Natural killer cell treated with Interleukin-12 subunit alpha and Interleukin-12 subunit beta and Interleukin-15 and Interleukin-18, amount 100 ng/mL, for 72 hours (primary cell): ENCODE data around the gene CDH2. TPM values are rescaled to one million over a fixed set of nuclear protein-coding genes. Genes with fewer than 3 reads are reported as not detected.

Experiments used
- ATAC-seq, 2 donors: fragments of 150-1000 bp; cut with Tn5 transposase in 1 of 2; sonication (Bioruptor Pico), chemical (Tn5 transposase) in 1 of 2; 2 replicates each; pipeline ENCODE4 v1.10.0; 2021
- DNase-seq: peaks from one replicate; pipeline ENCODE4 v3.0.0; 2022; ENCODE audit warnings: low spot score
- H3K27ac Mint-ChIP-seq, 2 donors: 1 replicate in 1 of 2; 2 replicates in 1 of 2; pipeline ENCODE4 v1.8.0; 2022; ENCODE audit warnings: mixed read lengths in 2 of 2, mild to moderate bottlenecking in 1 of 2, moderate library complexity in 1 of 2
- H3K27me3 Mint-ChIP-seq, 2 donors: 1 replicate in 1 of 2; 2 replicates in 1 of 2; pipeline ENCODE4 v1.8.0; 2022; ENCODE audit warnings: mixed read lengths in 2 of 2
- H3K36me3 Mint-ChIP-seq: one replicate; pipeline ENCODE4 v1.8.0; 2022; ENCODE audit warnings: mixed read lengths
- H3K4me1 Mint-ChIP-seq, 2 donors: 1 replicate in 1 of 2; 2 replicates in 1 of 2; pipeline ENCODE4 v1.8.0; 2022; ENCODE audit warnings: low read depth in 2 of 2, mixed read lengths in 2 of 2, mild to moderate bottlenecking in 1 of 2
- H3K4me3 Mint-ChIP-seq: one replicate; pipeline ENCODE4 v1.8.0; 2022; ENCODE audit warnings: mixed read lengths
- H3K9me3 Mint-ChIP-seq: 2 replicates; pipeline ENCODE4 v1.8.0; 2022; ENCODE audit warnings: mixed read lengths
- total RNA-seq, 2 donors: library from RNA; stranded (reverse); gene quantifications; one replicate each; pipeline ENCODE4 v1.2.3, GENCODE V29; 2022

Gene CDH2
- total RNA-seq, 2 donors from 2014 or later = 1.4 TPM; not detected in 1

DNA sequence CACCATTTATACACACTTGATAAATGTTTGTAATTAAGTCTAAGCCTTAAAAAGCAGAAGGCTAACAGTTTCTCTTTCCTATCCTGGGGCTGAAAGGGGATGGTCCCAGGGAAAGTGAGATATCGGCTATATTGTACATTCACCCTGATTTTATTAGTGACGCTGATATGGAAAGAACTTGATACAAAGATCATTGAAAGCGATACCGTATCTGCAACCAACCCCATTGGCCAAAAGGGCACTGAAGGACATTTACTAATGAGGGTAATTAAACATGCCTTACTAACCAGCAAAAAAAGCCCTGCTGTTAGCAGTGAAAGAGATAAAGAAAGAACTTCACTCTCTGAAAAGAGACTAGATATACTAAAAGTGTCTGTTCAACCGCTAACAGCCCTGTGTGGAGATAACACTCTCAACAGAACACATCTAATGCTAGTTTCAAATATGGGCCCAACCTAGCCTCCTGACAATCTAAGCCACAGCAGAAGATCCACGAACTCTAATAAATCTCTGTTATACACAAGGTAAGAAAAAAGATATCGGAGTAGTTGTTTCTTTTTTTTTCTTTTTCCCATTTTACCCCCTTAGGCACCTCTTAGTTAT lies 200.0 kb downstream of the CDH2 start:
- H3K27me3 Mint-ChIP-seq = no peaks in the 10 kb centered on the region
- DNase-seq = no peak
- no peak overlapping the region for H3K4me3 Mint-ChIP-seq
- H3K27ac Mint-ChIP-seq = no peak overlapping the region
- H3K36me3 Mint-ChIP-seq = no peaks in the 10 kb centered on the region
- no peaks in the 10 kb centered on the region for H3K4me1 Mint-ChIP-seq
- ATAC-seq = no peak
- H3K9me3 Mint-ChIP-seq = peaks cover 15% of the 10 kb centered on the region

- no peaks in the 10 kb centered on the region for H3K4me1 Mint-ChIP-seq
- H3K9me3 Mint-ChIP-seq = peaks cover 3% of the 10 kb centered on the region
- no peak overlapping the region for H3K4me3 Mint-ChIP-seq
- DNase-seq (no peak), ATAC-seq (no peak)
- no peak overlapping the region for H3K27ac Mint-ChIP-seq
- no peaks in the 10 kb centered on the region for H3K36me3 Mint-ChIP-seq
- no peaks in the 10 kb centered on the region for H3K27me3 Mint-ChIP-seq
These were observed 206.6 kb downstream of the CDH2 start for GRCh38 chr18:27970321-27970720.

DNA sequence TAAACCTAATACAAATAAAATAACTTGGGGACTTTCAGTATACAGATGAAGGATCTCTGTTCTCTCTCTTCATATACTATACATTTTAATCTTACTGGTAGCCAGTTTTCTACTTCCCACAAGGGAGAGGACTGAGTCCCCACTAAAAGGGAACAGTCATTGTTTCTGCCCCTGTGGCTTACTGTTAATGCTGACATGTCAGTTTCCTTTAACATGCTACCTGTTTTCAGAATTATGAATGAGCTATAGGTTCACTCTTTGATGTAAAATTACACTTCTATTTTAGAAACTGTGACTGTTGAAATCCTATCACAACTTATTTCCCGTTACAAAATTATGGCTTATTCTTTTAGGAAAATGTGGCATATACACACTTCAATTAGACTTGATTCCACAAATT lies 207.7 kb downstream of the CDH2 start:
- no peak for ATAC-seq
- no peak for DNase-seq
- Mint-ChIP-seq H3K27ac (no peak overlapping the region), H3K27me3 (no peaks in the 10 kb centered on the region), H3K36me3 (no peaks in the 10 kb centered on the region), H3K4me3 (no peak overlapping the region), H3K4me1 (no peaks in the 10 kb centered on the region), H3K9me3 (peaks cover 7% of the 10 kb centered on the region)

GRCh38 chr18:27967913-27968824 lies 208.8 kb downstream of the CDH2 start:
- Mint-ChIP-seq H3K4me1 (no peaks in the 10 kb centered on the region), H3K9me3 (peaks cover 4% of the 10 kb centered on the region), H3K36me3 (no peaks in the 10 kb centered on the region)

DNA sequence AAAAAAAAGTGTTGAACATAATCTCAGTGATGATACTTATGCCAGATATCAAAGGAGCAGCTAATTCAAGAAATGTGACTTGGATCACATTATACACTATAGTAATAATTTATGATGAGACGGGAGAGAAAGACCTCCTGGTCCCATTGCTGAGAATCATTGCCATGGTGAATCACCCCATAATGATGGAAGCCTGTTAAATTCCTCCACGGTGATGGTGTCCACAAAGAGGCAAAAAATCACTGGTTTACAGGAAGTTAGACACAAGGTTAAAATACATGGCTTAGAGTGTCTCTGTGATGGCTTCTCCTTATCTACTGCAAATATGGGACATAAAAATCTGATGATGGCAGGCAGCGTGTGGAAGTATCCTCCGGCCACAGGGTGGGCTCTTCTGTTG lies 210.0 kb downstream of the CDH2 start:
- DNase-seq = no peak
- Mint-ChIP-seq H3K4me3 (no peak overlapping the region), H3K27me3 (no peaks in the 10 kb centered on the region), H3K9me3 (peaks cover 4% of the 10 kb centered on the region), H3K27ac (no peak overlapping the region), H3K36me3 (no peaks in the 10 kb centered on the region), H3K4me1 (no peaks in the 10 kb centered on the region)
- ATAC-seq = no peak

More at GRCh38 chr18:27967913-27968824, 208.8 kb downstream of the CDH2 start:
- Mint-ChIP-seq H3K4me3 (no peak overlapping the region), H3K27me3 (no peaks in the 10 kb centered on the region), H3K27ac (no peak overlapping the region)
- DNase-seq = no peak
- ATAC-seq = no peak

GRCh38 chr18:27964811-27965210 lies 212.1 kb downstream of the CDH2 start:
- DNase-seq (no peak), ATAC-seq (no peak)
- H3K27me3 Mint-ChIP-seq = no peaks in the 10 kb centered on the region
- H3K9me3 Mint-ChIP-seq = peaks cover 10% of the 10 kb centered on the region
- no peak overlapping the region for H3K27ac Mint-ChIP-seq
- H3K4me1 Mint-ChIP-seq = no peaks in the 10 kb centered on the region
- peaks cover 9% of the 10 kb centered on the region for H3K36me3 Mint-ChIP-seq
- H3K4me3 Mint-ChIP-seq = no peak overlapping the region

GRCh38 chr18:27959101-27959500 lies 217.8 kb downstream of the CDH2 start:
- no peaks in the 10 kb centered on the region for H3K27me3 Mint-ChIP-seq
- H3K4me3 Mint-ChIP-seq = no peak overlapping the region
- peaks cover 8% of the 10 kb centered on the region for H3K9me3 Mint-ChIP-seq
- DNase-seq (no peak), ATAC-seq (no peak)
- H3K4me1 Mint-ChIP-seq = no peaks in the 10 kb centered on the region
- H3K27ac Mint-ChIP-seq = no peak overlapping the region
- H3K36me3 Mint-ChIP-seq = peaks cover 9% of the 10 kb centered on the region

GRCh38 chr18:27956001-27956640 lies 220.8 kb downstream of the CDH2 start:
- no peak overlapping the region for H3K4me3 Mint-ChIP-seq
- H3K4me1 Mint-ChIP-seq = no peaks in the 10 kb centered on the region
- DNase-seq = no peak
- no peaks in the 10 kb centered on the region for H3K27me3 Mint-ChIP-seq
- H3K36me3 Mint-ChIP-seq = peaks cover 8% of the 10 kb centered on the region
- H3K27ac Mint-ChIP-seq = no peak overlapping the region
- ATAC-seq = no peak
- H3K9me3 Mint-ChIP-seq = peaks cover 13% of the 10 kb centered on the region

DNA sequence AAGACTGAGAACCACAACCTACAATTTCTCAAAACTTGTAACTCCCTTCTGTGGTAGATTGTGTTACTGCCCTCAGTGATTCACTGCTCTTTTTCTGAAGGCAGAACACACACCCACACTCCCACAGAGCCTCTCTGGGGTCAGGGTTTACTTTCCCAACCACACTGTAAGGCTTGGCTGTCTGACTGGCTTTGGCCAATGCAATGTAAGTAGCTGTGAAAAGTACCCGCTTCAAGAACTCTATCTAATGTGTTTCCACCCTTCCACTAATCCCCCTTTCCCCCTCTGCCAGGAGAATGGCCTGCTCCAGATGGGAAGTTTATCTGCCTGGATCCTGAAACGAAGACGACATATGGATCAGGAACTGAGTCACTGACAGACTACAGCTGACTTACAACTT lies 222.7 kb downstream of the CDH2 start:
- Mint-ChIP-seq H3K9me3 (peaks cover 5% of the 10 kb centered on the region), H3K36me3 (no peaks in the 10 kb centered on the region), H3K27ac (no peak overlapping the region), H3K4me3 (no peak overlapping the region), H3K4me1 (no peaks in the 10 kb centered on the region), H3K27me3 (no peaks in the 10 kb centered on the region)
- no peak for ATAC-seq
- DNase-seq = no peak

DNA sequence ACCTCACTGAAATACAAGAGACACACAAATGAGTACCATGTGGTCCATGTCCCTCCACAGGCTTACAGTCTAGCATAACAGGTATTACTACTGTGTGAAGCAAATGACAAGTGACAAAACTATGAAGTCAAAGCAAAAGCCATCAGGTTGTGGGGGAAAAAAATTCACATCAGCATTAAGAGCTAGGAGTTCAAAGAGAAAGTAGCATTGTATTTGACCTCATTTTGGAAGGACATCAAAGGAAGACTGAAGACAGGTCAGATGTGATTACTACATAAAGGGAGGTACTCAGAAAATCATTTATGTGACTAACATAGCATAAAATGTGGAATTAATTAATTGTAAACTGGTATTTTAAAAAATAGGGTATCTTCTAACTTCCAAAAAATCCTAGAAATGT lies 224.2 kb downstream of the CDH2 start:
- H3K36me3 Mint-ChIP-seq = no peaks in the 10 kb centered on the region
- H3K4me3 Mint-ChIP-seq = no peak overlapping the region
- peaks cover 5% of the 10 kb centered on the region for H3K9me3 Mint-ChIP-seq
- H3K27me3 Mint-ChIP-seq = no peaks in the 10 kb centered on the region
- H3K27ac Mint-ChIP-seq = no peak overlapping the region
- no peak for DNase-seq
- no peak for ATAC-seq
- H3K4me1 Mint-ChIP-seq = no peaks in the 10 kb centered on the region

DNA sequence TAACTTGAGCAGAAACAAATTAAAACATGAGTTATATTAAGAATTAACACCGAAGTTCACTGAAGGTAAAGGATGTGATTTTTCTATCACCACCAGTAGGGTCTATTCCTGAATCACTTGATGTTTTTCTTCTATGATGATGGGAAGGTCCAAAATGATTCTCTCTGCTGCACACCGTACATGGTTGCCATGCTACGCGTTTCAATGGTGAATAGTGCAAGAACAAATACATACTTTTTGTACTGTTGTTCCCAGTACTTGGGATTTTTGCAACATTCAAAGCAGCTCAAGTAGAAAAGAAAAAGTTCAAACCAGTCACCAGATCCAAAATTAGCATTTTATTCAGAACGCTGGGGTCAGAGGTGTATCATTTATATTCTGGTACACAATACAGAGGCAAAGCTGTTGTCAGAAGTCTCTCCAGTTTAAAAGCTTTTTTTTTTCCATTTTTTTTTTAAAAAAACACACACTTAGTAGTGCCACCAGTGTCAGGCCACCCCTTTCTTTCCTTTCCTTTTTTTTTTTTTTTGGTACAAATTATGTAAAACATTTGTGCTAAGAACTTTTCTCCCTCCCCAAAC lies 226.2 kb downstream of the CDH2 start:
- peaks cover 5% of the 10 kb centered on the region for H3K9me3 Mint-ChIP-seq
- DNase-seq = no peak
- no peak for ATAC-seq
- H3K4me1 Mint-ChIP-seq = no peaks in the 10 kb centered on the region
- no peaks in the 10 kb centered on the region for H3K27me3 Mint-ChIP-seq
- H3K4me3 Mint-ChIP-seq = no peak overlapping the region
- H3K36me3 Mint-ChIP-seq = no peaks in the 10 kb centered on the region
- no peak overlapping the region for H3K27ac Mint-ChIP-seq

- Mint-ChIP-seq H3K9me3 (peaks cover 5% of the 10 kb centered on the region), H3K27ac (no peak overlapping the region), H3K4me3 (no peak overlapping the region), H3K27me3 (no peaks in the 10 kb centered on the region), H3K36me3 (no peaks in the 10 kb centered on the region), H3K4me1 (no peaks in the 10 kb centered on the region)
- DNase-seq (no peak), ATAC-seq (no peak)
These were observed 227.9 kb downstream of the CDH2 start for GRCh38 chr18:27948986-27949385.

DNA sequence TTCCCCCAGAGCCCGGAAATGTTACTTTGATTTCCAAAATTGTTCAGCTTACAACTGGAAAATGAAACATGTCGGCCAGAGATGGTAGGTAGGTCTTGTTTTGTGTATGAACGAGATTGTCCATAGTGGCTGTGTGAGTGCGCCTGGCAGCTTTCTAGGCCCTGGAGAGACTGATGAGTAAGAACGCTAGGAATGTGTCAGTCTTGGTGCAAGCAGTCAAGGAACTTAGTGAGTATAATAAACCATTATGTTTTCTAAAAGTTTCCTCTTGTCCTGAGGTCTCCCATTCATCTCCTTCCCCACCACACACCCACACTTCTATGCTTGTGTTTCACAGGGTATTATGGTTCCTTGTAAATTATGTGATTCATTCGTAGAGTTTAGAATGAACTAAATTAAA lies 234.2 kb downstream of the CDH2 start:
- Mint-ChIP-seq H3K36me3 (no peaks in the 10 kb centered on the region), H3K27me3 (no peaks in the 10 kb centered on the region), H3K9me3 (peaks cover 6% of the 10 kb centered on the region), H3K4me1 (no peaks in the 10 kb centered on the region), H3K4me3 (no peak overlapping the region), H3K27ac (no peak overlapping the region)
- no peak for ATAC-seq
- DNase-seq = no peak

DNA sequence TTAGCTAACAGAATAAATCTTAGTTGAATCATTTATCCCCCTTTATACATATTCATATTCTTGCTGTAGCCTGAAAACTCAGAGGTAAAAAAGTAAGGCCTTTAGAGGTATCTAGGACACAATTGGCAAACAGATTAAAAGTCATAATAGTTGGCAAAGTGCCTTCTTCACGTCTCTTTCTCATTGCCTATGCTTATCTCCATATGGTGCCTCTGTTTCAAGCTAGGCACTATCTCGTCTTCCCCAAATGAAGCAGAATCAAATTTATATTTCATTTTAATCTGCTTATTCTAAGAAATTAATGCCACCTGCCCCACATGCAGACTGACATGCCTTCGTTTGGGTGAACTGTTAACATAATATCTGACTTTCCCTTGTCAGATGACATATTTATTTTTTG lies 245.4 kb downstream of the CDH2 start:
- H3K4me1 Mint-ChIP-seq = no peaks in the 10 kb centered on the region
- H3K4me3 Mint-ChIP-seq = no peak overlapping the region
- H3K27ac Mint-ChIP-seq = no peak overlapping the region
- ATAC-seq = no peak
- H3K36me3 Mint-ChIP-seq = no peaks in the 10 kb centered on the region
- no peaks in the 10 kb centered on the region for H3K27me3 Mint-ChIP-seq
- peaks cover 17% of the 10 kb centered on the region for H3K9me3 Mint-ChIP-seq
- DNase-seq = no peak
